T47D (cell line): ENCODE data around the gene CDRT15L2.
"Not testable (repeated sequence)": the region's sequence is repeated elsewhere in the genome, so short reads cannot be mapped to it uniquely, and the experiment has no call there.

Experiments used
- DNase-seq, 2 experiments: peaks; one replicate each; pipeline versions ENCODE4 v3.0.0 to v3.0.0-alpha.2; 2011 to 2012; ENCODE audit warnings: low read depth in 1 of 2, low spot score in 1 of 2
- JUND ChIP-seq: IDR thresholded peaks from 2 replicates; pipeline ENCODE4 v1.6.1; 2012; ENCODE audit warnings: low read depth
- in situ Hi-C: cut with HindIII; loops from 2 replicates; pipeline ENCODE4 v1.10.0; 2016; ENCODE audit warnings: low sequenced_read_pairs, low pct_unique_long_range_greater_than_20kb

Gene CDRT15L2

GRCh38 chr17:20562587-20562986 is 16.9 kb upstream of the CDRT15L2 start:
- TF ChIP-seq JUND: no peak
- in situ Hi-C loops: no loop called here
- no peak for DNase-seq

DNA sequence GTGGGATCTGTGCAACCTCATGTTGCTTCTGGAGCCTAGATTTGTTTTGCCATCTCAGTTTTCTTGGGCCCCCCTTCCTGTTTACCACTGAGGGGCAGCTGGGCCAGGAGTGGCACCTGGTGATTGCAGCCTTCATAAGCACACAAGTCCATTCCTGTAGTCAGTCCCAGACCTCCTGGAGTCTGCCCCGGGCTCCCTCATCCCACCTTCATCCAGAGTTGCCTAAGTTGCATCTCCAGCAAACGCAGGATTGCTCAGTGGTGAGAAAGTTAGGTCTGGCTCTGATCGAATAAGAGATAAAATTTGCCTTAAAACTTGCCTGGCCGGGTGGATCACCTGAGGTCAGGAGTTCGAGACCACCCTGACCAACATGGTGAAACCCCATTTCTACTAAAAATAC is 14.3 kb upstream of the CDRT15L2 start:
- in situ Hi-C loops: not testable (repeated sequence)

GRCh38 chr17:20565711-20566110 is 13.8 kb upstream of the CDRT15L2 start:
- no peak for DNase-seq
- in situ Hi-C loops: no loop called here
- TF ChIP-seq JUND: no peak

More for the DNA sequence above, 14.3 kb upstream of the CDRT15L2 start:
- DNase-seq: not testable (repeated sequence)

GRCh38 chr17:20566736-20567135 is 12.8 kb upstream of the CDRT15L2 start:
- in situ Hi-C loops, DNase-seq: not testable (repeated sequence)

DNA sequence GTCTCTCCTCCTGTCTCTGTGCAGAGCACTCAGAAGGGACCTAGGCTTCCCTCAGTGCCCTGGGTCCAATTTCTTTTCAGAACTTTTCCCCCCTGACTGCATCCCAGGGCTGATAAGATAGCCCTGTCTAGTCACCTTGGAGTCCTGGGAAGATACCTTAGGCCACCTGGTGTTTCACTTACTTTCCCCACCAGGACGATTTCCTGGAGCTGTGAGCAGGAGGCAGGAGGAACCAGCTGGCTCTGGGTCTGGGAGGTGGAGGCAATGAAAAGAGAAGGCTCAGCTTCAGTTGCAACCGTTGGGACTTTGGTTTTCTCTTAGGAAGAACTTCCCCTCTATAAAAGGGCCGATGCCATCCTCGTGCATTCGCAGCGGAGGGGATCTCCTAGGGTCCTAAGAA is 12.1 kb upstream of the CDRT15L2 start:
- in situ Hi-C loops, DNase-seq: not testable (repeated sequence)

DNA sequence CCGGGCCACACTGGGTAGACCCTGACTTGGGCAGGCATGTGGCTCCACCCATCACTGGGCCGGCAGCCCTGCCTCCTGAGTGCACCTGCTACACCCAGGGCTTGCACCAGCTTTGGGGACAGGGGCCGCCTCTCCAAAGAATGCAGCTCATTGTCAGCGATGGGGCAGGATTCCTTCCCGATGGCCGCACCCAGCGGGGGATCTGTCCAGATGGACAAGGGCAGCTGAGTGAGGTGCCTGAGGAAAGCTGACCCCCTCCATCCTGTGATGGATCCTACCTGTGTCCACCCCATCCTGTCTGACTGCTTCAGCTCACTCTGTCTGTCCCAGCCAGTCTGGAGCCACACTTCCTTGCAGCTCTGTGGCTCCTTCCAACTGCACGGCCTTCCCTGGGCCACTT is 10.9 kb upstream of the CDRT15L2 start:
- in situ Hi-C loops, DNase-seq: not testable (repeated sequence)

- DNase-seq, in situ Hi-C loops: not testable (repeated sequence)
Measured at GRCh38 chr17:20571653-20572052, 7.9 kb upstream of the CDRT15L2 start.

DNA sequence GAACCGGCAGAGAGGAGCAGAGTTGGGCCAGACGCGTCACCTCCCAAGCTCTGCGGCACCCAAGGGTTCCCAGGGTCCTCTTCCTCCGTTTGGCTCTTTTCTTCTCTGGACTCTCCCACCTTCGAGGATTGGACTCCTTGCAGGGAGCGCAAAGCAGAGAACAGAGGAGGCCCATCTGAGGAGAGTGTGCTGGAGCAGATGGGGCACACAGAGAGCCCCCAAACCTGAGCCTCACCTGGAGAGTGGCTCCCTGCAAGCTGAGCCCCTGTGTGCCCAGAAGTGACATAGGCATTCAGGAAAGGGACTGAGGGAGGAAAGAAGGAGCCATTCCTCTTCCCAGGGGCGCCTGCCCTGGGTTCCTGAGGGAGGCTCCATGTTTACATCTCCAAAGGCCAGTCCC is 6.3 kb upstream of the CDRT15L2 start:
- DNase-seq, in situ Hi-C loops: not testable (repeated sequence)

DNA sequence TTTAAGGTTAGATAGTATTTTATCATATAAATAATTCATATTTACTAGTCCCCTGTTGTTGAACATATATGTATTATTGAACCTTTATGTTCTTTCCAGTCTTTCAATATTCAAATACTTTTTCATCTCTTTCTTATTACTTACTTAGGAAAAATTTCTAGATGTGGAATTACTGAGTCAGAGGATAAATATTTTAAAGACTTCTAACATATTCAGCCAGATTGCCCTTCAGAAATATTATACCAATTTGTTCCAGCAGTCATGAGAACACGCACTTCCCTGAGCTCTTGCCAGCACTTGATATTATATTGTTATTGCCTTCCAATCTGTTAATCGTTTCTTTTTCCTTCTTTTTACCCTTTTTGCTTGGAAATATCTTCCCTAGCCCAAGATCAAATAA is 4.5 kb upstream of the CDRT15L2 start:
- DNase-seq, in situ Hi-C loops: not testable (repeated sequence)

- in situ Hi-C loops, DNase-seq: not testable (repeated sequence)
Measured at GRCh38 chr17:20583891-20584577, 4.5 kb downstream of the CDRT15L2 start.

DNA sequence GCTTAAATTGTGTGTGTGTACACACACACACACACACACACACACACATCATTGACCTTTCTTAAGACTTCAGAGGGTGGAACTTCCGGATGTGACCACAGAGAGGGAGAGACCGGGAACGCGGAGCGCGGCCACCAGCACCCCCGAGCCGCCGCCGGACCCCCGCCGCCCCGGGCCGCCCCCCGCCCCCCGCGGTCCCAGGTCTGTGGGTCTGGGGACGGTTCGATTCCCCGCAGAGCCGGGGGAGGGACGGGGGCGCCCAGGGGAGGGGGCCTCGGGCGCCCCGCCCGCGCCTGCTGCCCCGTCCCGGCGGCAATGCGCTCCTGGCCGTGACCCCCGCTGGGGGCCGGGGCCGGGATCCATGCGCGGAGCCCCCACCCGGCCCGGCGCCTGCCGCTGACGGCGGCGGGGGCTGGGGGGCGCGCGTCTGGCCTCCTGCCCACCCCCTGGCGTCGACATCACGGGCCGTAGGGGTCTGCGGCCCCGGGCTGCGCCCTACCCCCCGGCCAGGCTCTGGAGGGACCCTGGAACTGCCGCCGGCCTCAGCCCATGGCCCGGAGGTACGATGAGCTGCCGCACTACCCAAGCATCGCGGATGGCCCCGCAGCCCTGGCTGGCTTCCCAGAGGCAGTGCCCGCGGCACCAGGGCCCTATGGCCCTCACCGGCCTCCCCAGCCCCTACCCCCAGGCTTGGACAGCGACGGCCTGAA is 9.4 kb downstream of the CDRT15L2 start:
- DNase-seq, in situ Hi-C loops: not testable (repeated sequence)

- DNase-seq, in situ Hi-C loops: not testable (repeated sequence)
Measured at GRCh38 chr17:20589454-20589810, 9.9 kb downstream of the CDRT15L2 start.

GRCh38 chr17:20591040-20591439 is 11.5 kb downstream of the CDRT15L2 start:
- in situ Hi-C loops, DNase-seq: not testable (repeated sequence)

GRCh38 chr17:20605568-20605967 is 26.0 kb downstream of the CDRT15L2 start:
- DNase-seq, in situ Hi-C loops: not testable (repeated sequence)

GRCh38 chr17:20609490-20609889 is 30.0 kb downstream of the CDRT15L2 start:
- in situ Hi-C loops, DNase-seq: not testable (repeated sequence)
